Measurements from ENCODE around the gene ATXN7L3.

The ATXN7L3 gene

DNA sequence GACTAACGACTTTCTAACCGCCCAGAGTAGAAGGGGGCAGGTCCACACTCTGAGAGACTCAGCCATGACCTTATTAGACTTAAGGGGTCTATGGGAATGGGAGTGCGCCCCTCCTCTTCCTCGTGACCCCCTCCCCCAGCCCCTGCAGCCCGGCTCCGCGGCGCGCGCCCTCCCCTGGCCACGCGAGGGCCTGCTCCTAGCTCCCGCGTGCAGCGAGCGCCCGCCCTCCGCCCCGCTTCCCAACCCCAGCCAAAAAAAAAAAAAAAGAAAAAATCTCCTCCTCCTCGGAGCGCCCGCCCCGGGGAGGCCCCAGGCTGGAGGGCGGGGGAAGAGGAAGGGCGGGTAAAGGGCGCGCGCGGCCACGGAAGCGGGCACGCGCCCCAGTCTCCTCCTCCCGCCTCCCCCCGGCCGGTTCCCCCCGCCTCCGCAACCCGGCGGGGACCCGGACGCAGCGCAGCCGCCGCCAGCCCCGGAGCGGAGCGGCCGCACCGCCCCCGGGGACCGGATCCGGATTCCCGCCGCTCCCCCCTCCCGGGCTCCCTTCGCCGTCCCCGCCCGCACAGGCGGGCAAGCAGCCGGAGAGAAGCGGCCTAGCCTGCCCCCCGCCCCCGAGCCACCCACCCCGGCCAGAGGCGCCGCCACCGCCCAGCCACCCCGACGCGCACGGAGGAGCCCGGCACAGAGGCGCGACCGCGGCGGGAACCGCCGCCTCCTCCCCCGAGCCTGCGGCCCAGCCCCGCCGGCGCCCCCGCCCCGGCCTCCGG lies 18.8 kb upstream of the ATXN7L3 start:
- peak; percentile 86 for DNase-seq (ENCODE audit: low read depth)

DNA sequence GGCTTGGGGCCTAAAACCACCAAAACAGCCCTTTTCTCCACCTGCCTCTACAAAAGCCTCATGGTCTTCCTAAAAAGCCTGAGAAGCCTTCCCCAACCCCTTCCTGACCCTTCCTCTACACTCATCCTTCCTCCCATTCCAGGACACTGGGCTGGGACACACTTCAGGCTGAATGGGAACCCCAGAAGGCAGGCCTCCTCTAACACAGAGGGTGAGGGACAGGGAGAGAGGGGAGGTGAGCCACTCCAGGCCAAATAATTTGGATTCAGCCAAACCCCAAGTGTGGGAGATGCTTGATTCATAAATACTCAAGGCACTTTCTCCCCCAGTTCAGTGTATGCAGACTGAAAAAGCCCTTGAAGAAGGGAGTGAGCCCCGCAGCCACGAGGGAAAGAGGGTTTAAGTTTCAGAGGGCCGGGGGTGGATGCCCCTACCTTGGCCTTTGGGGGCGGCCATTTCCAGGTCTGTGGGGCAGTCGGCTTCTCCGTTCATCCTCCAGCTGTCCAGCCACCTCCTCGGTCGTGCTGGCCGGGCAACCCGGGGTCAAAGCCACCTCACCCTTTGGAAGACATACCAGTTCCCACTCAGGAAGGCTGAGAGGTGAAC lies 18.2 kb upstream of the ATXN7L3 start:
- no peak for DNase-seq (ENCODE audit: low read depth)

DNA sequence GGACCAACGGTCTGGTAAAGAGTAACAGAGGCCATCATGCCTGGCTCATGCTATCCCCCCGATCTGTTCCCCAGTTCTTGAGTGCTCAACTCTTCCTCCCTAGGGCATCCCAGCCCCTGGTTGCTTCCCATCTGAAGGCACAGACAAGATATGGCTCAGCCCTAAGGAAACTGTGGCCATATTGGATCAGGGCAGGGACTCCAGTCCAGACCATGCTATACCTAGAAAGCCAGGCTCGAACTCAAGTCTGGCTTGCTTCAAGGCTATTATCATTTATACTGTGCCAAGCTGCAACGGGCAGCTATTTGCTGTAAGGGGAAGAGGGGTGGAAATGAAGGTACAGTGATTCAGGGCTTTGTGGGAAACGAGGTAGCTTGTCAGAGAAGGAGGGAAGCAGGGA lies 17.0 kb upstream of the ATXN7L3 start:
- DNase-seq (ENCODE audit: low read depth), result no peak

DNA sequence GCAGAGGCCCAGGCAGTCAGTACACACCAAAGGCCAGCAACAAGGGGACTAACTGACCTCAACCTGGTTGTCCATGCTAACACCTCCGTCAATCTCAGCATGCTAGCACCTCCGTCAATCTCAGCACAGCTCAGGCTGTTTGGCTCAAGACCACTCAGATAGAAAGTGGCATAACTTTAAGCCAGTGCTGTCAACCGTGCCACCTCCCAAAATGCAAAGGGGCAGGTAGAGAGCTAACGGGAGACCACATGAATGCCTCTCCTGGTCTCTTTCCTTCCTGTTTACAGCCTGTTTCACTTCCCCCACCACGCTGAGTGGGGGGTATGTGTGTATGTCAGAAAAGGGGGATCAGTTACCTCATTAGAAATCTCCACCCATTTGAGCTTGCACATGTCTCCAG lies 16.5 kb upstream of the ATXN7L3 start:
- DNase-seq (ENCODE audit: low read depth), result no peak

DNA sequence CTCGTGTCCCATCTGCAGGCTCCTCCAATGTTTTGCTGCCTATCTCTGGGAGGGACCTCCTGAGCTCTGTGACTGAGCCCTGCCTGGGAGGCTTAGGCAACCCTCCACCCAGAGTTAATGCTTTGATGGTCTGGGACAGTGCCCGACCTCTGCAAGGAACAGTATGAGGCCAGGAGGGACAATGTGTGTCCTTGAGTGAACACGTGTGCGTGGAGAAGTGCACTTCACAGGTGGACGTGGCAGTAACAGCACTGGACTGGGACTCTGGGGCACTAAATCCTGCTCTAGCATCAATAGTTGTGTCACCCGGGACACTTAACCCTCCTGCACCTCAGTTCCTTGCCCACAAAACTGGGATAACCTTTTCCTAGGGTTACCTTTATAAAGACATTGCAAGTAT lies 15.2 kb upstream of the ATXN7L3 start:
- no peak for DNase-seq (ENCODE audit: low read depth)

DNA sequence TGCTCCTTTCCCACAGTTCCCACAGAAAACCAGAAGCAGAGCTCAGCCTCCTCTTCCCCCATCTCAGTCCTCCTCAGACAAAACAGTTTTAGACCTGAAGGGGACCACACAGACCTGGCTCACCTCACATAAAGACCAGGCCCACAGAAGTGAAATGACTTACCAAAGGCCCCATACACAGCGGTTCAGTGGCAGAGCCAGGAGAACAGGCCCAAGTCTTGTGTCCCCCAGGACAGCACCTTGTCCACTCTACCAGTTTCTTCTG lies 14.5 kb upstream of the ATXN7L3 start:
- DNase-seq (ENCODE audit: low read depth), result no peak

DNA sequence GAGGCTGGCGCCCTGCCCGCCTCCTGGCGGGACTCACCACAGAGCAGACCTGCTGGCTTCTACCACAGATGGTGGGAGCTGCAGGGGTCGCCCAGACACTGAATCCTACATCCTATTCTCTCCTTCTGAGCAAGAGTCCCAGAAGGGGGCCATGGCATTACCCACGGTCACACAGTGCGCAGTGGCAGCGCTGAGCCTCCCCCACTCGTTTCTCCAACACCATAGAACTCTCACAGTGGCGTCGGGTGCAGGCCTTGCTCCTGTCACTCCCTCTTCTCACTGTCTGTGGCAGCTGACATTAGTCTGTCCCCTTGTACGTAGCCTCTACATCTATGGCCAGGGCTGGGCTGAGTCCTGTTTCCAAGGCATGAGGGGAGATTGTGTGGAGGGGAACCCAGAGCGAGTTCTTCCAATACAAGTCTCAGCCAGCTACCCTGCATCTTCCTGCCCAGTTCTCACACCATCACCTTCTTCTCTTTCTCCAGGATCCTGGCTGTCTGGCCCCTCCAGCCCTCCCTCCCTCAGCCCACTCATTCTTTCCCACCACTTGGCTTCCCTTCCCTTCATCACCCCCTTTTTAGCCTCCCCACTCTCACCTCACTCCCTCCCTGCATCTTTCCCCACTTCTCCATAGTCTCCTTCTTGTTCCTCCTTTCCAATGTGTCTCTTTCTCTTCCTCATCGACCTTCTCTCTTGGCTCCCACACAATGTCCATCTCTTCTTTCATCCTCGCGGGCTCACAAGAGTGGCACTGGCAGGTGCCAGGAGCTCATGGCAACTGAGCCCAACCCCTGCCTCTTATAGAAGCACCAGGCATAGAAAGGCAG lies 13.9 kb upstream of the ATXN7L3 start:
- DNase-seq (ENCODE audit: low read depth), result no peak

DNA sequence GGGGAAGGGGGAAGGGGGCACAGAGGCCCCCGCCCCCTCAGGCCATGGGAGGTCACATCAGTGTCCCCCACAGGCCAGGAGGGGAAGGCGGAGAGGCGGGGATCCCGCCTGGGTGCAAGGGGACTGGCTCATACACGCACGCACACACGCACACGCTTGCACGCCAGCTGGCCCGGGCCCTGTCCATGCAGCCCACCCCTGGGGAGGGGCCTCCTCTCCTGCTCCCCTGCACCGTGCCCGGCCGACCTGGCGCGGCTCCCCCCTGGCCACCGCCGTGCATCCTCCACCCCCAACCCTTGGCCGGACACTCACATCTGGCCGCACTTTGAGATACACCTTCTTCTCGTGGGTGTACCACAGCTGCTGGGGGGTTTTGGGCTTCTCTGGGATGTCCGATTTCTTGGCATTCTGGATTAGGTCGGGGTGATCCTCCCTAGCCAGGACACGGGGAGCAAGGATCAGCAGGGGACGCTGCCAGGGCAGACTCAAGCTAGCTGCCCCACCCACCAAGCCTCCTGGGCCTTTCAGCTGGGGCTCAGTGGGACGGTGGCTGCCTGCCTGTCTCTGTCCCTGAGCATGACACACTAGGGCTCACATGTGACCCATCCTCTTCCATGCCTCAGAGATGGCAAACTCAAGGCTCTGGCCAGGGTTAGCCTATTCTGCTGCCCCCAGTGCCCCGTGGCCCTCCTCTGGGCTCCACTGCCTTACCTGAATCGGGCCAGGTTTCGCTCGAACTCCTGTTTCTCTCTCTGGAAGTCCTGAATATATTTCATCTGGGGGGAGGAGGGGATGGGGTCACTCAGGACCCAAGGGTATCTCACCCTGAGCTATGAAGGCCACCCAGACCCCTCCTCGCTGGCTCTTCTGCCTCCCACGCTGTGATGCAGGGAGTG lies 13.1 kb upstream of the ATXN7L3 start:
- DNase-seq (ENCODE audit: low read depth), result no peak

DNA sequence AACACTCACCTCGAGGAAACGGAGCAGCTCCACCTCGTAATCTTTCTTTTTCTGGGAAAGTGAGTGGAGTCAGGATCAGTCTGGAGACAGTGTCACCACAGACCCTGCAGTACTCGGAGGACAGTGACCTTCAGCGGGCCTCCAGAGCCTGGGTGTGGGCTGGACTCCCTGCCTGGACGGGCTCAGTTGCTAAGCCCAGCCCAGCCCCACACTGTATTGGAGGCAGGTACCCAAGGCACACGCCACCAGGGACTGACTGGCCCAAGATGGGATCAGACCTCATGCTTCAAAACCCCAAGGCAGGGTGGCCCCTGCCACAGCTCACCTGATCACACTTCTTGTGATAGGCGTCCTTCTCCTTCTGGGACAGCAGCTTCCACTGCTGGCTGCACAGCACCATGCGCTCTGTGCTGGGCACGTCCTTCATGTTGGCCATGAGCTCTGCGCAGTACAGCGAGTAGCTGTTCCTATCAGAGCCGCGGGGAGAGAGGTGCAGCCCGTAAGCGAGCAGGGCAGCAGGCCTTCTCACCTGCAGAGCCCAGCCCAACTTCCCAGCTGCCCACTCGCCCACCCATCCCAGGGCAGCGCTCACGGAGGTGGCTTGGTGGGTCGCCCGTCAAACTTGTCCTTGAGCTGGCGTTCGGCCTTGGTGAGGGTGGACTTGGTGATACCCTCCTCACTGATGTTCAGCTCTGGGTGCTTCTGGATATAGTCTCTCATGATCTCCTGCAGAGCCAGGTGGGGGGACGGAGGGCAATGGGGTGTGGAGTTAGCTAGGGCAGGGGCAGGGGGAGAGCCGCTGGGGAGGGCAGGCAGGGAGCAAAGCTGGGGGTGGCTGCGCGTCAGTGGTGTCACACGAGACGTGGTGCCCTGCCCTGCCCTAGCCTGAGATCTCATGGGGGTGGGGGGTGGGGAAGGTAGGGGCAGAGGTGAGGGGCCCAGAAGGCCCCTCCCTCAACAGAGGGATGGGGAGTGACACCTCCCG lies 11.9 kb upstream of the ATXN7L3 start:
- DNase-seq (ENCODE audit: low read depth), result no peak

DNA sequence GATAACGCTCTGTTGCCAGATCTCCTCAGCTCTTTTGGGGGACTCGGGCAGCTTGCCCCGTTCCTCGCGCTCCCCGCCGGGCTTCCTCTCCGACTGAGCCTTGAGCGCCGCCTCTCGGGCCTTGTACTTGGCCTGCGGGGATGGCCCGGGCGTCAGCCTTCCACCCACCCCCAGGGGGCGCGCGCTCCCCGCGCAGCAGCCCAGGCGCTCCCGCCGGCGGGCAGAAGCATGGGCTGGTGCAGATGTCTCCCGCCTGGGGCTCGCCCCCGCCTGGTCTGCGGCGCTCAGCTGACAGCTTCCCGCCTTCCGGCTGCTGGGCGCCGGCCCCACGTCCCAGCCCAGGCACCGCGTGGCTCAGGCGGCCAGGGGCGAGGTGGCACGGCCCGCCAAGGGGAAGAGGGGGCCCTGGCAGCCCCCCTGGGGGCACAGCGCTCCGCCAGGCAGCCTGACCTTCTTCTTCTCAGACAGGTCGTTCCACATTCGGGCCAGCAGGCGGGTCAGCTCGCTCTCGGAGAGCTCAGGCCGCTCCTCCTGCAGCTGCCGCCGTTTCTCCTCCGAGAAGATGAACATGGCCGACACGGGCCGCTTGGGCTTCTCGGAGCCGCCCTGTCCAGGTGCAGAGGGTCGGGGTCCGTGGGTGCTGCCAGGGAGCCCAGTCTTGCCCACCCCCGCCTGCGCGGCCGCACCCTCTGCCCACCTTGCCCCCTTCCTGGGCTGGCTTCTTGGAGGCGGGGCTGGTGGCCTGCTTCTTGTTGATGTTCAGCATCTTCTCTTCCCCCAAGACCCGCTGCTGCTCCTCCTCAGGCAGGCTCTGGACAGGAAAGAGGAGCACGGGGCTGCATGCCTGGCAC lies 10.9 kb upstream of the ATXN7L3 start:
- peak; percentile 83 for DNase-seq (ENCODE audit: low read depth)

DNA sequence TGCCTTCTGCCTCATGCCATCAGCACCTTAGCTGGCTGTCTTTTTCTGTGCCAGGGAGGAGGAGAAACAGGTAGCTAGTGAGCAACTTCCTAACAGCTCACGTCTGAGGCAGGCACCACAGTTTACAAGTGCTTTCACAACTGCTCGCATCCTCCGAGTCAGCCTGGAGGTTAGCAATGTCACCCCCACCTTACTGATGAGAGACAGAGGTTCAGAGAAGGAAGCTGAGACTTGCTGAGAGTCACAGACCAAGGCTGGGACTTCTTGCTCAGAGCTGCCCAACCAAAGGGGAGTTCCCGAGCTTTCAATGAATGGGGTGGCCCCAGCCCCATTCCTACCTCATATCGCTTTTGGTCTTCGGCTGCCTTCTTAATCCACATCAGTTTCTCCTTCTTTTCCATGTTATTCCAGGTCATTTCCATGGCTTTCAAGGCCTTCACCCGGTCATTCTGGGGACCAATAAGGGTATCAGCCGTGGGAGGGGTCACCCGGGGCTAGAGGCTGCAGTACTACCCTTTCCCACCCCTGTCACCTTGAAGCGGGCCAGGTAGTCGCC lies 10.2 kb upstream of the ATXN7L3 start:
- no peak for DNase-seq (ENCODE audit: low read depth)

DNA sequence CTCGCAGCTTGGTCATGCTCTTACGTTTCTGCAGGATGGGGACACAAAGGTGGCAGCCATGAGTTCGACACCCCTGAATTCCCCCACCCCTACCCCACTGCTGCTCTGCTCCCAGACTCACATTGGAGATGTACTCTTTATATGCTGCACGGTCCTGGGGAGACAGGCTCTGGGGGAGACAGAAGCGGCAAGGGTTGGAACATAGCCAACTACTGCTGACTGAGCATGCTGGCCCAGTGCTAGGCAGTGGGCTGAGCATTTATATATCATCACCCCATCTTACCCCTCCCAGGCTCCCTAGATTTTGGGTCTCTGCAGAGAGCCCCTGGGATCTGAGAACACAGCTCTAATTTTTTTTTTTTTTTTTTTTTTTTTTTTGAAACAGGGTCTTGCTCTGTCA lies 8.1 kb upstream of the ATXN7L3 start:
- no peak for DNase-seq (ENCODE audit: low read depth)

DNA sequence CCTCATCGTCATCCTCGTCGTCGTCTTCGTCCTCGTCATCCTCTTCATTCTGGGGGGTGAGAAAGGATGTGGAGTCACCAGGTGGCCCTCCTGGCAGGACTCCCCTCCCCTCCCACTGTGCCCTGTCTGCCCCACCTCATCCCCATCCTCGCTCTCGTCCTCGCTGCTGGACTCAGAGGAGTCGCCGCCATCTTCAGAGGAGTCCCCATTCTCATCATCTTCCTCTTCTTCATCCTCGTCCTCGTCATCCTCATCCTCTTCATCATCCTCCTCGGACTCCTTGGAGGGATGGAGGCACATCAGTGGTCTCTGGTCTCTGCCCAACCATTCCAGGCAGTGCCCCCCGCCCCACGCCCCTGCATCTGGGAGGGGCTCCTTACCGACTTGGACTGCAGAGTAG lies 7.6 kb upstream of the ATXN7L3 start:
- no peak for DNase-seq (ENCODE audit: low read depth)

DNA sequence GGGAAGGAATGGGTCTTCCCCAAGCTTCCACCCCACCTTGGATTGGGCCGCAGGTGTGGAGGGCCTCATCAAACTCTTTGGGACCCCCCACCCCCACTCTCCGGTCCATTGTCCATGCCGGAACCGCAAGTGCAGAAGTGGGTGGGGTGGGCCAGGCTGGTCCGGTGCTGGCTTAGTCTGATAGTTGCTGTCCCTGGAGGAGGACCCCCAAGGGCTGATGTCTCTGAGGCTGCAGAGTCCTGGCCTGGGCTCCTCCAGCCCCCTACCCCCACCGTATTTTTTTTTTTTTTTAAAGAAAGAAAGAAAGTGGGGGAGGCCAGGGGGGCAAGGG lies 7.1 kb upstream of the ATXN7L3 start:
- no peak for DNase-seq (ENCODE audit: low read depth)

DNA sequence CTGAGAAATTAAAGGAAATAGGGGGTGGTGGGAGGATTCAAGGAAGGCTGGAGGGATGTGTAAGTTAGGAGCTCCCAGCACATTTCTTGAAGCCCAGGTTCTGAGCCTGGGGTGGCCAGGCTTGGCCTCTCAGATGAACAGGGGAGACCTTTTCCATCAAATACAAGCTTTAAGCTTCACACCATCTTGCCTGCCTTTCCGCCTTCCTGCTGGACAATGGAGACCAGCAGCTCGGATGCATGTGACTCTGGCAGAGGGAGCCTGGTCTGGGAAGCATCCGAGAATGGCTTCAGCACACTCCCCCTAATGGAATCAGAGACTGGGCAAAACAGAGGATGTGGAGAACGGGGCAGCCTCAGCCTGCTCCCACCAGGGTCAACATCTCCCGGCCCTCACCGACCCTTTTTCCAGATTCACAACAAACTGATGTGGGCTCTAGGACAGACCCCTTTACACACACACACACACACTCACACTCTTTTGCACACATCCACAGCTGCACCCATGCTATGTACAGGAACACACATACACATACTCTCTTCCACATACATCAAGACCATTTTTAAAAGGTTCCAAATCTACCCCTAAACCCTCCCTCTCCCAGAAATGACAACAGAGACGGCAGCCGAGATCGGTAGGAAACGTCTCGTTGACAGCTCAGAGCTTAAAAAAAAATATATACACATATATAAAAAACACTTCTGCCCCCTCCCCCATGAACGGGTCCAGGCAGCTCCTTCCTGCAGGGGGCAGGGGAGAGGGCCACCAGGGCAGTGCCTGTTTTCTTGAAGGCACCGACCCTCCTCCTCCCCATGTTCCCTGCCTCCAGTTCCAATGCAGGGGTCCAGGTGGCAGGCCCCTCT lies 6.5 kb upstream of the ATXN7L3 start:
- no peak for DNase-seq (ENCODE audit: low read depth)

DNA sequence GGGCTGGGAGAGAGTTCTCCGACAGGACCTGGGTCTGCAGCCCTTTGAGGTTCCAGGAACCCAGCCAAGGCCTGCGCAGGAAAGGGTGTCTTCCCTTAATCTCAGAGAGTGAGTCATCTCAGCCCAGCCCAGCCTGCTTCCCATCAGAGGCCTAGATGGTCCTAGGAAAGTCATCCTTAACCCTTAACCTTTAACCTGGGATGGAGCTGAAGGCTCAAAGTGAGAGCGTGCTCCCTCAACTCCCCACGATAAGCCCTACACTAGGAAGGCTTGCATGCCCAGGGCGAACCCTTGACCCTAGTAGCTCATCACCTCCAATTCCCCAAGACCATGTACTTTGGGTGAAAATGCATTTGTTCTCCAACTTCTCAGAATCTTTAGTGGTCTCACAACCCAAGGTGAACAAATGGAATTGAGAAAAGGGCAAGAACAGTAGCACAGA lies 4.8 kb upstream of the ATXN7L3 start:
- DNase-seq (ENCODE audit: low read depth), result no peak

DNA sequence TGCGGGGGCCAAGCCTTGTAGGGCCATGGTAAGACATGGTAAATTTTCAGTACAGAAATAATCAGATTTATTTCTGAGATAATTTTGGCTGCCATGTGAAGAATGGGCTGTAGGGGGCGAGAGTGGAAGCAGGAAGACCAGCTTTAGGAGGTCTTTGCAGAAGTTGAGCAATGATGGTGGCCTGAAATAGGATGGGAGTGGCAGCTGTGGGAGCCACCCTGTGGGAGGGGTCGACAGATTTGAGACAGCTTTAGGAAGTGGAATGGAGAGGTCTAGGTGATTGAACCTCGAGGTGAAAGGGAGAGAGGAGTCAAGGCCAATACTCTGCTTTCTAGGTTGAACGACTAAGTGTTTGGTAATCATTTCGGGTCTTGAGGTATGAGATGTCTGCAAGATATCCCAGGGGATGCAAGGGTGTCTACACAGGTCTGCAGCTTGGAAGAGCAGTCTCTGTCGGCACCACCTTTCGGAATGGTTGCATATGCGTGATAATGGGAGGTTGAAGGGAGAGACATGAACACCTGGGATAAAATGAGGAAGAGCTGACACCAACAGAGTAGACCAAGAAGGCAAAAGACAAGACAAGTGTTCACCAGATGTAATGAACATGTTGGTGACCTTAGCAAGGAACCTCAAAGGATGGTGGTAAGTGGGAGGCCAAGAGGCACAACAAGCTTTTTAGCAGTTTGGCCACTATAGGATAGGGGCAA lies 4.2 kb upstream of the ATXN7L3 start:
- DNase-seq (ENCODE audit: low read depth), result no peak

DNA sequence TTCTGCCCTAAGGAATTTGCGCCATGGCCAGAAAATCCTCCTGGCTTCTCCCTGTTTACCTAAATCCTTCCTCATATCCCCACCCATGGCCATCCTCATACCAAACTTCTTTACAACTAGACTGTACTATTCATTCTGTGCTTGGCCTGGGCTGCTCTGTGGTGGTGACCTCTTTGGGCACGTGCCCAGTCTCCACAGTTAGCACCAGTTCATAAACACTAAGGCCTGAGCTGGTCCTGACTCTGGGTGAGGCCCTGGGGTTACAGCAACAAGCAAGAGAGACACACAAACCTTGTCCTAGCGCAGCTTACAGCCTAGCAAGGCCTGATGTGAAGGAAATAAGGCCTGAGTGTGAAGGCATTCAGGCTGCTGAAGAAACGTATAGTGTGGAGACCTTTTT lies 3.1 kb upstream of the ATXN7L3 start:
- no peak for DNase-seq (ENCODE audit: low read depth)
